Endothelial cell of umbilical vein (primary cell): ENCODE results near the gene WDFY3.

Experiments used
- POLR2A ChIP-seq: IDR thresholded peaks from 2 replicates; pipeline ENCODE4 v1.6.1; 2012; ENCODE audit warnings: low read depth, mild to moderate bottlenecking, control low read depth, low read length
- TF ChIP-seq, protein P1 (sequence below), 2 donors: IDR thresholded peaks; 1 replicate in 1 of 2; 2 replicates in 1 of 2; pipeline ENCODE4 v1.5.1; 2011; ENCODE audit warnings: low read length in 2 of 2, mild to moderate bottlenecking in 2 of 2, moderate library complexity in 2 of 2, control low read depth in 1 of 2, inconsistent platforms in 1 of 2, low read depth in 1 of 2; ENCODE audit not compliant: insufficient read depth in 1 of 2; ENCODE audit errors: extremely low read depth in 1 of 2

DNA sequence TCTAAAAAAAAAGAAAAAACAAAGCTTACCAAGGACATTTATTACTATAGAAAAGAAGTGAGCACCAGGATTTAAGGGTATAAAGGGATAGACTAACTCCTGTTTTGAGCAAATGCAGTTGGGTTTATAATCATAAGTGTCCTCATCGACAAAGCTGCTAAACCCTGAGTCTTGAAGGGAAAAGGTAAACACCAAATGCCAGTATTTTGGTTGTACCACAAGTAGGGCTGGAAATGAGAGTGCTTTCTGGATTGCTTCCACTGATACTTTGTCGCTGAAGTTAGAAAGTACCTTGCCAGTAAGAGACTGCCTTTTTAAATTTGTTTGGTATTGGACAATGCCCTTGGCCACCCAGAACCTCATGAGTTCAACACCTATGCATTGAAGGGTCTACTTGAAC is 53.7 kb downstream of the WDFY3 start:
- TF ChIP-seq, protein P1, sequence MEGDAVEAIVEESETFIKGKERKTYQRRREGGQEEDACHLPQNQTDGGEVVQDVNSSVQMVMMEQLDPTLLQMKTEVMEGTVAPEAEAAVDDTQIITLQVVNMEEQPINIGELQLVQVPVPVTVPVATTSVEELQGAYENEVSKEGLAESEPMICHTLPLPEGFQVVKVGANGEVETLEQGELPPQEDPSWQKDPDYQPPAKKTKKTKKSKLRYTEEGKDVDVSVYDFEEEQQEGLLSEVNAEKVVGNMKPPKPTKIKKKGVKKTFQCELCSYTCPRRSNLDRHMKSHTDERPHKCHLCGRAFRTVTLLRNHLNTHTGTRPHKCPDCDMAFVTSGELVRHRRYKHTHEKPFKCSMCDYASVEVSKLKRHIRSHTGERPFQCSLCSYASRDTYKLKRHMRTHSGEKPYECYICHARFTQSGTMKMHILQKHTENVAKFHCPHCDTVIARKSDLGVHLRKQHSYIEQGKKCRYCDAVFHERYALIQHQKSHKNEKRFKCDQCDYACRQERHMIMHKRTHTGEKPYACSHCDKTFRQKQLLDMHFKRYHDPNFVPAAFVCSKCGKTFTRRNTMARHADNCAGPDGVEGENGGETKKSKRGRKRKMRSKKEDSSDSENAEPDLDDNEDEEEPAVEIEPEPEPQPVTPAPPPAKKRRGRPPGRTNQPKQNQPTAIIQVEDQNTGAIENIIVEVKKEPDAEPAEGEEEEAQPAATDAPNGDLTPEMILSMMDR (IDR thresholded peaks at IDR 0.05; ENCODE audit: extremely low read depth in 1 of 2, insufficient read depth in 1 of 2, low read depth in 1 of 2, low read length in 2 of 2): no peak
- no peak for TF ChIP-seq POLR2A
